Heart left ventricle (tissue), 16 donors: ENCODE results near the gene KCNJ10. TPM values are rescaled to one million over a fixed set of nuclear protein-coding genes. Genes with fewer than 3 reads are reported as not detected.
A peak's percentile ranks its signal among the peaks of the same experiment; 100 is the strongest.

Source experiments
- ATAC-seq, 4 donors: fragments of 200-7000 bp; cut with Tn5 transposase; one replicate each; pipeline ENCODE4 v1.9.1; 2020 to 2022; ENCODE audit warnings: moderate library complexity in 4 of 4, mild to moderate bottlenecking in 3 of 4, moderate number of reproducible peaks in 1 of 4
- DNase-seq, 5 donors: peaks; one replicate each; pipeline ENCODE4 v3.0.0-alpha.2; 2020
- H3K27ac ChIP-seq, 12 donors: fragments of 200-600 bp; sonication (generic) in 4 of 12; one replicate each; pipeline versions ENCODE4 v1.5.0 to v1.8.0; 2016 to 2022; ENCODE audit warnings: mild to moderate bottlenecking in 2 of 12
- H3K27me3 ChIP-seq, 9 donors: fragments of 200-600 bp; sonication (generic) in 2 of 9; one replicate each; pipeline versions ENCODE4 v1.5.1 to v1.8.0; 2016 to 2022; ENCODE audit warnings: mild to moderate bottlenecking in 3 of 9
- H3K36me3 ChIP-seq, 9 donors: fragments of 200-600 bp; sonication (generic) in 2 of 9; one replicate each; pipeline versions ENCODE4 v1.5.0 to v1.8.0; 2018 to 2022; ENCODE audit warnings: mild to moderate bottlenecking in 2 of 9
- H3K4me1 ChIP-seq, 12 donors: fragments of 200-600 bp; sonication (generic) in 4 of 12; one replicate each; pipeline versions ENCODE4 v1.5.0 to v1.8.0; 2016 to 2022; ENCODE audit warnings: mild to moderate bottlenecking in 3 of 12
- H3K4me3 ChIP-seq, 12 donors: fragments of 200-600 bp; sonication (generic) in 4 of 12; one replicate each; pipeline versions ENCODE4 v1.5.0 to v1.8.0; 2017 to 2022; ENCODE audit warnings: mild to moderate bottlenecking in 9 of 12, moderate library complexity in 4 of 12
- H3K9me3 ChIP-seq, 12 donors: fragments of 200-600 bp; sonication (generic) in 4 of 12; one replicate each; pipeline versions ENCODE4 v1.5.0 to v1.8.0; 2016 to 2022; ENCODE audit warnings: mild to moderate bottlenecking in 1 of 12
- POLR2A ChIP-seq, 2 donors: fragments of 450-650 bp; IDR thresholded peaks; one replicate each; pipeline ENCODE4 v1.6.1; 2017; ENCODE audit warnings: antibody characterized with exemption in 2 of 2, mild to moderate bottlenecking in 2 of 2, moderate library complexity in 2 of 2
- WGBS, 4 donors: extraction: QIAGEN DNeasy Blood & Tissue Kit in 2 of 4; methylation state at CpG; one replicate each; pipeline versions ENCODE4 v1.1.5 to v1.1.7; 2013 to 2018; 5-methylcytosine and 5-hydroxymethylcytosine counted together
- intact Hi-C, 10 donors: fragments of 100-400 bp; cut with DNase I; formaldehyde crosslinking; loops; one replicate each; pipeline versions ENCODE4 v1.11.1 to v1.14.2; 2022
- polyA plus RNA-seq, 2 donors: library from polyadenylated mRNA; stranded (reverse); fragments of 200-250 nt; gene quantifications; one replicate each; pipeline ENCODE4 v1.2.3, GENCODE V29; 2013
- total RNA-seq, 9 donors: library from RNA; depleted of rRNA in 2 of 9; stranded (reverse); fragments of >200 nt in 2 of 9; fragmentation: NEBNext Ultra II Directional in 3 of 9; extraction: Animal tissue kit (Norgen Biotek cat#: 25700) in 3 of 9; gene quantifications; one replicate each; pipeline versions ENCODE4 v1.1.0 to v1.2.4, GENCODE V29; 2016 to 2023
- TF ChIP-seq, protein P1 (sequence below), 12 donors: fragments of 200-600 bp; sonication (generic) in 4 of 12; IDR thresholded peaks; one replicate each; pipeline versions ENCODE4 v1.5.0 to v1.8.0; 2018 to 2022; ENCODE audit warnings: antibody characterized with exemption in 12 of 12, mild to moderate bottlenecking in 5 of 12
- donor health status: ischemic (EF 13 %, LVEDD 7.1; RV severe dilation, severe dysfunction).
- donor health status: healthy with polysubstance abuse.
- donor health status: DM: no; HTN: yes; CAD: no.
- donor health status: DM: no; HTN: no; CAD: no.
- donor health status: ischemic (EF 25% LVEDD 6.9; RV normal size, moderate dysfunction).
- donor health status: ischemic (EF 25% LVEDD 5.7; RV mildly dilated, moderate dysfunction).
- donor health status: healthy.
- donor health status: DM: yes; HTN: yes; CAD: no.
- donor health status: ischemic (EF 35%, LVEDD 5.7; RV mildly dilated, moderate dysfunction).
- donor health status: nonischemic (EF 11% LVEDD 7.7; RV severe dilation, severe dysfunction).
- donor health status: DM: yes; HTN: yes; CAD: no.
- donor health status: PGD.
- donor health status: ischemic (EF 29% LVEDD 5.4; RV normal size, mild dysfunction).
- donor health status: nonischemic (EF 23%, LVEDD 6.1; RV moderate dilation, normal function).

KCNJ10 gene
- total and polyA plus RNA-seq, 11 donors, result 0.08 to 1.1 (median 0.48) TPM; not detected in 8

DNA sequence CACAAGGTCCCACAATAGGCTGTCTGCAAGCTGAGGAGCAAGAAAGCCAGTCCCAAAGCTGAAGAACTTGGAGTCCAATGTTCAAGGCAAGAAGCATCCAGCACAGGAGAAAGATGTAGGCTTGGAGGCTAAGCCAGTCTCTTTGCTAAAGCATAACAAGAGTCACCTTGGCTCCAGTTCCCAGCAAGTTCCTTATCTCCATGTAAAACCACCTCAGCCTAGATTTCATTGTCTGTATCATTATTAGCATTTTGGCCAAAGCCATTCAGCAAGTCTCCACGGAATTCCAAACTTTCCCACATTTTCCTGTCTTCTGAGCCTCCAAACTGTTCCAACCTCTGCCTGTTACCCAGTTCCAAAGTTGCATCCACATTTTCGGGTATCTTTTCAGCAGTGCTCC lies 75.1 kb downstream of the KCNJ10 start:
- Histone ChIP-seq H3K4me3 (no peak overlapping the region), H3K27ac (no peak overlapping the region), H3K9me3 (no peaks in the 10 kb centered on the region), H3K4me1 (peaks cover 0 to 14% (median 0%) of the 10 kb centered on the region in 12 donors), H3K27me3 (no peaks in the 10 kb centered on the region), H3K36me3 (no peaks in the 10 kb centered on the region)
- ATAC-seq, result no peak
- intact Hi-C loops, result no loop called here
- no peak for DNase-seq
- TF ChIP-seq, protein P1, sequence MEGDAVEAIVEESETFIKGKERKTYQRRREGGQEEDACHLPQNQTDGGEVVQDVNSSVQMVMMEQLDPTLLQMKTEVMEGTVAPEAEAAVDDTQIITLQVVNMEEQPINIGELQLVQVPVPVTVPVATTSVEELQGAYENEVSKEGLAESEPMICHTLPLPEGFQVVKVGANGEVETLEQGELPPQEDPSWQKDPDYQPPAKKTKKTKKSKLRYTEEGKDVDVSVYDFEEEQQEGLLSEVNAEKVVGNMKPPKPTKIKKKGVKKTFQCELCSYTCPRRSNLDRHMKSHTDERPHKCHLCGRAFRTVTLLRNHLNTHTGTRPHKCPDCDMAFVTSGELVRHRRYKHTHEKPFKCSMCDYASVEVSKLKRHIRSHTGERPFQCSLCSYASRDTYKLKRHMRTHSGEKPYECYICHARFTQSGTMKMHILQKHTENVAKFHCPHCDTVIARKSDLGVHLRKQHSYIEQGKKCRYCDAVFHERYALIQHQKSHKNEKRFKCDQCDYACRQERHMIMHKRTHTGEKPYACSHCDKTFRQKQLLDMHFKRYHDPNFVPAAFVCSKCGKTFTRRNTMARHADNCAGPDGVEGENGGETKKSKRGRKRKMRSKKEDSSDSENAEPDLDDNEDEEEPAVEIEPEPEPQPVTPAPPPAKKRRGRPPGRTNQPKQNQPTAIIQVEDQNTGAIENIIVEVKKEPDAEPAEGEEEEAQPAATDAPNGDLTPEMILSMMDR (IDR thresholded peaks at IDR 0.05), result no peak
- no peak for TF ChIP-seq POLR2A (IDR thresholded peaks at IDR 0.05)
- WGBS, 4 donors, result 80 to 90% (median 85%) methylated on average over 2 of the region's 2 CpGs

DNA sequence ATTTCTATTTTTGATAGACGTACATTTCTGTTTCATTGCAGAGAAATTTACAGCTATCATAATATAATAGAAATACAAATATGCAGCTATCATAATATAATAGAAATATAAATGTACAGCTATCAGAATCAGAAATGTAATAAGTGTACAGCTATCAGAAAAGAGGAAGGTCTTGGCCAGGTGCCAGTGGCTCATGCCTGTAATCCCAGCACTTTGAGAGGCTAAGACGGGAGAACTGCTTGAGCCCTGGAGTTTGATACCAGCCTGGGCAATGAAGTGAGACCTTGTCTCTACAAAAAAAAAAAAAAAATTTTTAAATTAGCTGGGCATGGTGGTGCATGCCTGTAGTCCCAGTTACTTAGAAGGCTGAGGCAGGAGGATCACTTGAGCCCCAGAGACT lies 76.0 kb downstream of the KCNJ10 start:
- Histone ChIP-seq H3K4me1 (peaks cover 0 to 14% (median 0%) of the 10 kb centered on the region in 12 donors), H3K36me3 (no peaks in the 10 kb centered on the region), H3K4me3 (no peak overlapping the region), H3K27me3 (peaks cover 0 to 5% (median 0%) of the 10 kb centered on the region in 9 donors), H3K27ac (no peak overlapping the region), H3K9me3 (no peaks in the 10 kb centered on the region)
- intact Hi-C loops, result no loop called here
- DNase-seq, result peak in 1 of 5 donors; percentile 40
- 35 to 79% (median 52%) methylated on average over 2 of the region's 2 CpGs for WGBS, 4 donors
- TF ChIP-seq, protein P1 (IDR thresholded peaks at IDR 0.05), result no peak
- no peak for TF ChIP-seq POLR2A (IDR thresholded peaks at IDR 0.05)
- ATAC-seq, result no peak

DNA sequence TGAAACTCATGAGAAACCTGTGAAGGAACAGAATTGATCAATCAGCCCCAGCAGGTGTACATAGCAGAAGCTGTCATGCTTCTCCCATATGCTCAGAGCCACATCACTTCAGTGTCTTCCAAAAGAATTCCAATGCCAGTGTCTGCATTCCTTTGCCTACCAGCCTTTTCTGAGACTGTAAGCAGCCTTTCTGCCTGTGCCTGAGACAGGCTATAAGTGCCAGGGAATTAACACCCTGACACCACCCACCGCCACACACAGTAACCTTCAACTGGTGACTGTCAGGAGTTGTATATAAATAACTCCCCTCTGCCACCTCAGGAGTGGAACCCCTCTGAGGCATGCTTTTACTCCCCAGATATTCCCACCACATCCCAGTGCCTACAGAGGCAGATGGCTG lies 77.8 kb downstream of the KCNJ10 start:
- H3K27me3 ChIP-seq, result peaks cover 0 to 5% (median 0%) of the 10 kb centered on the region in 9 donors
- H3K4me3 ChIP-seq, result no peak overlapping the region
- peaks cover 0 to 14% (median 0%) of the 10 kb centered on the region in 12 donors for H3K4me1 ChIP-seq
- H3K27ac ChIP-seq, result no peak overlapping the region
- TF ChIP-seq, protein P1 (IDR thresholded peaks at IDR 0.05), result no peak
- TF ChIP-seq POLR2A (IDR thresholded peaks at IDR 0.05), result no peak
- intact Hi-C loops, result no loop called here
- DNase-seq (peak in 1 of 5 donors; percentile 13), ATAC-seq (peak in 3 of 4 donors; percentile 61 to 77 (median 75))
- no peaks in the 10 kb centered on the region for H3K9me3 ChIP-seq
- 34 to 75% (median 47%) methylated on average over 1 of the region's 1 CpG for WGBS, 4 donors
- H3K36me3 ChIP-seq, result no peaks in the 10 kb centered on the region

DNA sequence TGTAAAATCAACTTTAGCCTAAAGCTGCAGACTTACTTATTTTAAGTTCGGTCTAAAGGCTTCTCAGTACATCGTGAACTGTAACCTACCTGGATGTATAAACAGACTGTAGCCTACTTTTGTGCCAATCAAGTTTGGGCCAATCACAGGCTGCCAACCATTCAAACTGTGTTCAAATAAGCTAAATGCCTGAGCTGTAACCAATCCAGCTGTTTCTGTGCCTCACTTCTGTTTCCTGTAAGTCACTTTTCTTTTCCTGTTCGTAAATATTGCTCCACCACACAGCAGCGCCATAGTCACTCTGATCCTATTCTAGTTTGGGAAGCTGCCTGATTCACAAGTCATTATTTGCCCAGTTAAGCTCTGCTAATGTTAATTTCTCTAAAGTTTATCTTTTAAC lies 78.4 kb downstream of the KCNJ10 start:
- intact Hi-C loops, result no loop called here
- H3K4me1 ChIP-seq, result peaks cover 0 to 13% (median 0%) of the 10 kb centered on the region in 12 donors
- WGBS, 4 donors, result 70 to 82% (median 73%) methylated on average over 4 of the region's 4 CpGs
- peak in 1 of 4 donors; percentile 12 for ATAC-seq
- no peaks in the 10 kb centered on the region for H3K36me3 ChIP-seq
- H3K4me3 ChIP-seq, result no peak overlapping the region
- no peak for DNase-seq
- H3K27me3 ChIP-seq, result peaks cover 0 to 5% (median 0%) of the 10 kb centered on the region in 9 donors
- H3K9me3 ChIP-seq, result no peaks in the 10 kb centered on the region
- H3K27ac ChIP-seq, result no peak overlapping the region
- no peak for TF ChIP-seq POLR2A (IDR thresholded peaks at IDR 0.05)
- TF ChIP-seq, protein P1 (IDR thresholded peaks at IDR 0.05), result no peak
